GM12878 (cell line): ENCODE data around the gene COL25A1. TPM values are rescaled to one million over a fixed set of nuclear protein-coding genes. Genes with fewer than 3 reads are reported as not detected.

Experiments used
- ATAC-seq: fragments of 200-7000 bp; cut with Tn5 transposase; 3 replicates; pipeline ENCODE4 v1.9.1; 2020; ENCODE audit warnings: mild to moderate bottlenecking, moderate library complexity
- BruUV-seq: library from RNA; stranded (reverse); fragments of 400-500 nt; replicated peaks from 2 replicates; lab custom pipeline; 2021; lab: Mats Ljungman, UMichigan
- CTCF ChIA-PET: fragments of 300-600 bp; sonication (Branson Sonifier 250); formaldehyde crosslinking; extraction: SDS; loops from one replicate; lab custom pipeline; 2021; ENCODE audit warnings: inconsistent platforms; lab: Yijun Ruan, JAX
- POLR2A ChIA-PET: fragments of 350-600 bp; formaldehyde crosslinking; extraction: SDS; loops from one replicate; lab custom pipeline; 2021; ENCODE audit warnings: inconsistent platforms; lab: Charles Lee
- RAD21 ChIA-PET: fragments of 300-600 bp; sonication (Branson Sonifier 250); formaldehyde crosslinking; loops from one replicate; lab custom pipeline; 2023; ENCODE audit warnings: antibody characterized with exemption; ENCODE audit not compliant: unreplicated experiment; lab: Charles Lee
- SMC1A ChIA-PET: fragments of 300-600 bp; sonication (Branson Sonifier 250); formaldehyde crosslinking; loops from one replicate; lab custom pipeline; 2023; ENCODE audit not compliant: unreplicated experiment, uncharacterized antibody; lab: Charles Lee
- DNase-seq: peaks from one replicate; pipeline ENCODE4 v3.0.0-alpha.2; 2011; ENCODE audit warnings: low read depth, low spot score
- FAIRE-seq: peaks from 3 replicates; lab custom pipeline; 2011; peaks lifted over from hg19 to GRCh38; lab: Jason Lieb, UNC
- H2AFZ ChIP-seq: 2 replicates; pipeline ENCODE4 v1.6.0; 2011; ENCODE audit warnings: low read depth, low read length, control low read depth; ENCODE audit not compliant: control insufficient read depth
- H3K27ac ChIP-seq: 2 replicates; pipeline ENCODE4 v1.5.1; 2011; ENCODE audit warnings: control low read depth; ENCODE audit not compliant: control insufficient read depth, insufficient read depth
- H3K27me3 ChIP-seq, 2 experiments: replicated peaks in 1 of 2; 2 replicates each; pipeline versions ENCODE4 v1.6.0 to v1.6.1; 2011; ENCODE audit warnings: low read length in 1 of 2; ENCODE audit not compliant: control insufficient read depth in 2 of 2, insufficient read depth in 2 of 2
- H3K36me3 ChIP-seq, 2 experiments: 2 replicates each; pipeline ENCODE4 v1.5.1; 2011; ENCODE audit warnings: low read length in 1 of 2; ENCODE audit not compliant: control insufficient read depth in 2 of 2, insufficient read depth in 2 of 2
- H3K4me1 ChIP-seq: 2 replicates; pipeline ENCODE4 v1.6.1; 2011; ENCODE audit warnings: mild to moderate bottlenecking, low read length, moderate library complexity, mixed read lengths; ENCODE audit not compliant: control insufficient read depth, insufficient read depth
- H3K4me2 ChIP-seq: 2 replicates; pipeline ENCODE4 v1.6.0; 2011; ENCODE audit warnings: control low read depth; ENCODE audit not compliant: control insufficient read depth, insufficient read depth
- H3K4me3 ChIP-seq: fragments of 200-600 bp; sonication (generic); 2 replicates; pipeline ENCODE4 v1.5.1; 2016
- H3K79me2 ChIP-seq: 2 replicates; pipeline ENCODE4 v1.6.0; 2011; ENCODE audit warnings: low read length; ENCODE audit not compliant: control insufficient read depth, insufficient read depth
- H3K9ac ChIP-seq: 2 replicates; pipeline ENCODE4 v1.8.0; 2011; ENCODE audit warnings: low read length, control low read depth, mixed read lengths; ENCODE audit not compliant: control insufficient read depth, insufficient read depth
- H3K9me3 ChIP-seq: replicated peaks from 3 replicates; pipeline ENCODE4 v1.5.1; 2011; ENCODE audit warnings: mild to moderate bottlenecking, low read length; ENCODE audit not compliant: control insufficient read depth, insufficient read depth
- H4K20me1 ChIP-seq: 2 replicates; pipeline ENCODE4 v1.6.0; 2011; ENCODE audit not compliant: control insufficient read depth, insufficient read depth
- BCL11A ChIP-seq: IDR thresholded peaks from 2 replicates; pipeline ENCODE4 v1.6.1; 2011; ENCODE audit warnings: low read depth, low read length
- SPI1 ChIP-seq: IDR thresholded peaks from 2 replicates; pipeline ENCODE4 v1.6.1; 2011; ENCODE audit warnings: low read depth, mild to moderate bottlenecking, low read length, moderate library complexity, borderline replicate concordance; ENCODE audit not compliant: insufficient read depth
- ZBED1 ChIP-seq: IDR thresholded peaks from 2 replicates; pipeline ENCODE4 v1.6.1; 2016; ENCODE audit warnings: borderline replicate concordance
- WGBS: methylation state at CpG from one replicate; pipeline ENCODE4 v1.1.6; 2016; ENCODE audit warnings: low lambda C conversion rate; ENCODE audit not compliant: insufficient replicate concordance, insufficient coverage; ENCODE audit errors: missing lambda C conversion rate; 5-methylcytosine and 5-hydroxymethylcytosine counted together
- in situ Hi-C: fragments of 300-500 bp; cut with MboI; formaldehyde crosslinking; loops from 9 replicates; pipeline ENCODE4 v1.14.3; 2018; ENCODE audit warnings: mixed read lengths
- intact Hi-C: fragments of 100-400 bp; cut with micrococcal nuclease; formaldehyde crosslinking; loops from one replicate; pipeline ENCODE4 v1.14.2; 2022; ENCODE audit not compliant: unreplicated experiment
- polyA plus RNA-seq, 11 experiments: library from polyadenylated mRNA; depleted of rRNA in 4 of 11; unstranded in 6 of 11; stranded (reverse) in 5 of 11; fragments of >200 nt; fragmentation: Nextera tagmentation in 4 of 11; fragmentation: Illumina TruSeq in 1 of 11; extraction: Ambion mirVana in 4 of 11; extraction: Trizol in 1 of 11; gene quantifications; 1 replicate in 1 of 11; 2 replicates in 10 of 11; pipeline versions ENCODE4 v1.2.1 to v1.2.3, GENCODE V29; 2011 to 2016; ENCODE audit warnings: inconsistent platforms in 2 of 11, missing spikeins in 2 of 11, low read depth in 1 of 11
- total RNA-seq, 4 experiments: library from RNA; depleted of rRNA in 3 of 4; stranded (reverse); fragments of >200 nt in 3 of 4; fragmentation: Illumina TruSeq in 1 of 4; extraction: Trizol in 1 of 4; gene quantifications; 2 replicates each; pipeline versions ENCODE4 v1.2.1 to v1.2.3, GENCODE V29; 2013 to 2021
- TF ChIP-seq, protein P1 (sequence below): fragments of 450-650 bp; conservative IDR thresholded peaks from 2 replicates; pipeline ENCODE4 v1.6.1; 2017; ENCODE audit warnings: mild to moderate bottlenecking, moderate library complexity
- TF ChIP-seq, protein P2 (sequence below): fragments of 450-650 bp; IDR thresholded peaks from 2 replicates; pipeline ENCODE4 v1.6.1; 2018; ENCODE audit warnings: borderline replicate concordance, mild to moderate bottlenecking; ENCODE audit not compliant: partially characterized antibody

Gene COL25A1
- total and polyA plus RNA-seq, 10 of the 15 experiments (the other 5 are each of a cell fraction or from before 2014, with no cell fraction given), result 0.01 to 0.26 (median 0.12) TPM; not detected in 6

- no TSS peak for BruUV-seq
- no peak for TF ChIP-seq BCL11A
- TF ChIP-seq, protein P1, sequence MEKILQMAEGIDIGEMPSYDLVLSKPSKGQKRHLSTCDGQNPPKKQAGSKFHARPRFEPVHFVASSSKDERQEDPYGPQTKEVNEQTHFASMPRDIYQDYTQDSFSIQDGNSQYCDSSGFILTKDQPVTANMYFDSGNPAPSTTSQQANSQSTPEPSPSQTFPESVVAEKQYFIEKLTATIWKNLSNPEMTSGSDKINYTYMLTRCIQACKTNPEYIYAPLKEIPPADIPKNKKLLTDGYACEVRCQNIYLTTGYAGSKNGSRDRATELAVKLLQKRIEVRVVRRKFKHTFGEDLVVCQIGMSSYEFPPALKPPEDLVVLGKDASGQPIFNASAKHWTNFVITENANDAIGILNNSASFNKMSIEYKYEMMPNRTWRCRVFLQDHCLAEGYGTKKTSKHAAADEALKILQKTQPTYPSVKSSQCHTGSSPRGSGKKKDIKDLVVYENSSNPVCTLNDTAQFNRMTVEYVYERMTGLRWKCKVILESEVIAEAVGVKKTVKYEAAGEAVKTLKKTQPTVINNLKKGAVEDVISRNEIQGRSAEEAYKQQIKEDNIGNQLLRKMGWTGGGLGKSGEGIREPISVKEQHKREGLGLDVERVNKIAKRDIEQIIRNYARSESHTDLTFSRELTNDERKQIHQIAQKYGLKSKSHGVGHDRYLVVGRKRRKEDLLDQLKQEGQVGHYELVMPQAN, result no peak
- TF ChIP-seq ZBED1, result no peak
- no peak for TF ChIP-seq SPI1
- TF ChIP-seq, protein P2, sequence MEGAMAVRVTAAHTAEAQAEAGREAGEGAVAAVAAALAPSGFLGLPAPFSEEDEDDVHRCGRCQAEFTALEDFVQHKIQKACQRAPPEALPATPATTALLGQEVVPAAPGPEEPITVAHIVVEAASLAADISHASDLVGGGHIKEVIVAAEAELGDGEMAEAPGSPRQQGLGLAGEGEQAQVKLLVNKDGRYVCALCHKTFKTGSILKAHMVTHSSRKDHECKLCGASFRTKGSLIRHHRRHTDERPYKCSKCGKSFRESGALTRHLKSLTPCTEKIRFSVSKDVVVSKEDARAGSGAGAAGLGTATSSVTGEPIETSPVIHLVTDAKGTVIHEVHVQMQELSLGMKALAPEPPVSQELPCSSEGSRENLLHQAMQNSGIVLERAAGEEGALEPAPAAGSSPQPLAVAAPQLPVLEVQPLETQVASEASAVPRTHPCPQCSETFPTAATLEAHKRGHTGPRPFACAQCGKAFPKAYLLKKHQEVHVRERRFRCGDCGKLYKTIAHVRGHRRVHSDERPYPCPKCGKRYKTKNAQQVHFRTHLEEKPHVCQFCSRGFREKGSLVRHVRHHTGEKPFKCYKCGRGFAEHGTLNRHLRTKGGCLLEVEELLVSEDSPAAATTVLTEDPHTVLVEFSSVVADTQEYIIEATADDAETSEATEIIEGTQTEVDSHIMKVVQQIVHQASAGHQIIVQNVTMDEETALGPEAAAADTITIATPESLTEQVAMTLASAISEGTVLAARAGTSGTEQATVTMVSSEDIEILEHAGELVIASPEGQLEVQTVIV, result no peak
- no peak overlapping the region for H3K4me3 ChIP-seq
- H3K9ac ChIP-seq, result no peak overlapping the region
- ATAC-seq (no peak), DNase-seq (no peak), FAIRE-seq (no peak)
- no peaks in the 10 kb centered on the region for H3K4me1 ChIP-seq
- H3K27me3 ChIP-seq, result no peaks in the 10 kb centered on the region
- H2AFZ ChIP-seq, result no peak overlapping the region
- ChIA-PET SMC1A (interaction anchor here (1.0 kb wide), 1 partner anchor 267 kb away, joined by 3 read pairs; no protein-coding TSS in a partner anchor), POLR2A (no interaction called here), RAD21 (no interaction called here), CTCF (no interaction called here)
- H4K20me1 ChIP-seq, result no peaks in the 10 kb centered on the region
- in situ Hi-C loops, result no loop called here
- no peak overlapping the region for H3K27ac ChIP-seq
- intact Hi-C loops, result no loop called here
- no peaks in the 10 kb centered on the region for H3K79me2 ChIP-seq
- H3K36me3 ChIP-seq, result no peaks in the 10 kb centered on the region
- H3K9me3 ChIP-seq, result no peaks in the 10 kb centered on the region
- no peak overlapping the region for H3K4me2 ChIP-seq
- WGBS, result 56% methylated on average over 4 of the region's 4 CpGs
Observed at GRCh38 chr4:109026588-109026987, 275.9 kb downstream of the COL25A1 start.
